HG02571 (cell line): ENCODE data around the gene IL4.
A peak's percentile ranks its signal among the peaks of the same experiment; 100 is the strongest.

Experiments
- ATAC-seq: cut with Tn5 transposase; IDR thresholded peaks from one replicate; pipeline ENCODE4 v1.9.1; 2021; ENCODE audit warnings: mild to moderate bottlenecking, moderate library complexity; ENCODE audit not compliant: unreplicated experiment

Gene IL4

GRCh38 chr5:132669966-132670882 is 3.6 kb upstream of the IL4 start:
- ATAC-seq = no peak

GRCh38 chr5:132671000-132671399 is 2.8 kb upstream of the IL4 start:
- no peak for ATAC-seq

- no peak for ATAC-seq
These were observed 301 bp upstream of the IL4 start for GRCh38 chr5:132673488-132673887.

GRCh38 chr5:132674671-132675506 is 1.1 kb downstream of the IL4 start:
- peak; percentile 79 for ATAC-seq

- no peak for ATAC-seq
These were observed 2.3 kb downstream of the IL4 start for GRCh38 chr5:132675936-132676689.

GRCh38 chr5:132677191-132677590 is 3.4 kb downstream of the IL4 start:
- ATAC-seq = no peak

- no peak for ATAC-seq
These were observed 4.1 kb downstream of the IL4 start for GRCh38 chr5:132677682-132678400.

- ATAC-seq = no peak
These were observed 4.9 kb downstream of the IL4 start for GRCh38 chr5:132678735-132679134.

GRCh38 chr5:132679166-132679565 is 5.4 kb downstream of the IL4 start:
- ATAC-seq = no peak

- ATAC-seq = no peak
These were observed 6.1 kb downstream of the IL4 start for GRCh38 chr5:132679717-132680380.

- no peak for ATAC-seq
These were observed 7.1 kb downstream of the IL4 start for GRCh38 chr5:132680780-132681475.

- no peak for ATAC-seq
These were observed 7.7 kb downstream of the IL4 start for GRCh38 chr5:132681476-132681831.

- ATAC-seq = no peak
These were observed 8.2 kb downstream of the IL4 start for GRCh38 chr5:132681983-132682382.

- ATAC-seq = no peak
These were observed 10.7 kb downstream of the IL4 start for GRCh38 chr5:132684491-132684890.

GRCh38 chr5:132684922-132685720 is 11.3 kb downstream of the IL4 start:
- ATAC-seq = no peak

GRCh38 chr5:132686193-132686592 is 12.4 kb downstream of the IL4 start:
- no peak for ATAC-seq

- no peak for ATAC-seq
These were observed 14.2 kb downstream of the IL4 start for GRCh38 chr5:132687995-132688394.

- ATAC-seq = no peak
These were observed 14.9 kb downstream of the IL4 start for GRCh38 chr5:132688536-132689339.
